B cell (primary cell): ENCODE data around the gene RAI1. TPM values are rescaled to one million over a fixed set of nuclear protein-coding genes. Genes with fewer than 3 reads are reported as not detected.
A peak's percentile ranks its signal among the peaks of the same experiment; 100 is the strongest.

Experiments
- ATAC-seq: fragments of 200-7000 bp; cut with Tn5 transposase; one replicate; pipeline ENCODE4 v1.10.0; 2021; ENCODE audit warnings: low read depth, mild to moderate bottlenecking, moderate number of reproducible peaks, moderate library complexity
- CTCF ChIA-PET: fragments of 350-600 bp; sonication (Branson Sonifier 250); formaldehyde crosslinking; loops from one replicate; lab custom pipeline; 2021; ENCODE audit warnings: antibody characterized with exemption, inconsistent platforms; lab: Charles Lee
- POLR2A ChIA-PET: fragments of 350-600 bp; sonication (Branson Sonifier 250); formaldehyde crosslinking; loops from one replicate; lab custom pipeline; 2021; ENCODE audit warnings: antibody characterized with exemption; lab: Charles Lee
- DNase-seq: peaks from one replicate; pipeline ENCODE4 v3.0.0; 2013
- H2AFZ ChIP-seq: 2 replicates; pipeline ENCODE4 v1.6.1; 2012; ENCODE audit warnings: mild to moderate bottlenecking, low read depth, low read length; ENCODE audit not compliant: insufficient read depth, poor library complexity, severe bottlenecking
- H3K27ac ChIP-seq, 2 donors: 1 replicate in 1 of 2; 2 replicates in 1 of 2; pipeline ENCODE4 v1.5.1; 2012 to 2013; ENCODE audit warnings: low read length in 2 of 2, mild to moderate bottlenecking in 2 of 2, moderate library complexity in 1 of 2
- H3K27me3 ChIP-seq, 4 experiments: fragments of 200-600 bp in 1 of 4; sonication (generic) in 1 of 4; replicated peaks in 1 of 4; 1 replicate in 2 of 4; 2 replicates in 2 of 4; pipeline versions ENCODE4 v1.6.1 to v1.7.0; 2013 to 2016; ENCODE audit warnings: low read length in 3 of 4, mild to moderate bottlenecking in 2 of 4, mixed read lengths in 1 of 4, moderate library complexity in 1 of 4; ENCODE audit not compliant: insufficient read depth in 4 of 4, control insufficient read depth in 3 of 4; ENCODE audit errors: control extremely low read depth in 1 of 4
- H3K36me3 ChIP-seq, 2 experiments: replicated peaks in 1 of 2; 1 replicate in 1 of 2; 2 replicates in 1 of 2; pipeline versions ENCODE4 v1.6.1 to v1.7.1; 2013; ENCODE audit warnings: low read length in 1 of 2; ENCODE audit not compliant: insufficient read depth in 2 of 2, control insufficient read depth in 1 of 2; ENCODE audit errors: control extremely low read depth in 1 of 2, extremely low read depth in 1 of 2
- H3K4me1 ChIP-seq, 2 donors: fragments of 200-600 bp in 1 of 2; sonication (generic) in 1 of 2; 1 replicate in 1 of 2; 2 replicates in 1 of 2; pipeline versions ENCODE4 v1.5.1 to v1.6.1; 2013 to 2017; ENCODE audit warnings: low read length in 2 of 2; ENCODE audit not compliant: control insufficient read depth in 2 of 2, insufficient read depth in 2 of 2
- H3K4me2 ChIP-seq: replicated peaks from 2 replicates; pipeline ENCODE3; 2012; ENCODE audit warnings: mild to moderate bottlenecking, low read depth, low read length; ENCODE audit not compliant: poor library complexity, severe bottlenecking
- H3K4me3 ChIP-seq, 5 experiments: fragments of 200-600 bp in 1 of 5; sonication (generic) in 1 of 5; 1 replicate in 3 of 5; 2 replicates in 2 of 5; pipeline versions ENCODE4 v1.5.1 to v1.7.0; 2011 to 2016; ENCODE audit warnings: low read length in 4 of 5, mild to moderate bottlenecking in 4 of 5, low read depth in 2 of 5, control low read depth in 1 of 5, moderate library complexity in 1 of 5; ENCODE audit not compliant: insufficient read depth in 1 of 5; ENCODE audit errors: control extremely low read depth in 1 of 5, extremely low read depth in 1 of 5
- H3K79me2 ChIP-seq: fragments of 200-600 bp; sonication (generic); one replicate; pipeline ENCODE4 v1.6.0; 2016; ENCODE audit warnings: low read length; ENCODE audit not compliant: control insufficient read depth, insufficient read depth
- H3K9ac ChIP-seq: fragments of 200-600 bp; sonication (generic); 2 replicates; pipeline ENCODE4 v1.6.1; 2017; ENCODE audit warnings: mild to moderate bottlenecking, low read length, moderate library complexity
- H3K9me3 ChIP-seq, 3 donors: one replicate each; pipeline versions ENCODE4 v1.6.1 to v1.7.1; 2013; ENCODE audit warnings: low read length in 2 of 3; ENCODE audit not compliant: control insufficient read depth in 2 of 3, insufficient read depth in 1 of 3; ENCODE audit errors: control extremely low read depth in 1 of 3
- H4K20me1 ChIP-seq: 2 replicates; pipeline ENCODE4 v1.6.0; 2012; ENCODE audit warnings: mild to moderate bottlenecking, low read length; ENCODE audit not compliant: insufficient read depth, control insufficient read depth, poor library complexity, severe bottlenecking
- H3K27ac Mint-ChIP-seq: one replicate; pipeline ENCODE4 v1.8.0; 2021; ENCODE audit warnings: mixed read lengths
- H3K27me3 Mint-ChIP-seq: one replicate; pipeline ENCODE4 v1.8.0; 2021; ENCODE audit warnings: mixed read lengths
- H3K4me1 Mint-ChIP-seq: one replicate; pipeline ENCODE4 v1.8.0; 2021; ENCODE audit warnings: mixed read lengths
- H3K4me3 Mint-ChIP-seq: one replicate; pipeline ENCODE4 v1.8.0; 2021; ENCODE audit warnings: mixed read lengths
- H3K9me3 Mint-ChIP-seq: one replicate; pipeline ENCODE4 v1.8.0; 2022; ENCODE audit warnings: mixed read lengths; ENCODE audit not compliant: insufficient read depth
- CTCF ChIP-seq: fragments of 200-600 bp; IDR thresholded peaks from one replicate; pipeline ENCODE4 v1.8.0; 2022; ENCODE audit warnings: antibody characterized with exemption, mild to moderate bottlenecking
- EZH2 ChIP-seq: IDR thresholded peaks from 2 replicates; pipeline ENCODE4 v1.6.1; 2012; ENCODE audit warnings: borderline replicate concordance, low read depth, mild to moderate bottlenecking, moderate library complexity, low read length; ENCODE audit not compliant: insufficient read depth, poor library complexity, severe bottlenecking
- WGBS: methylation state at CpG from one replicate; pipeline ENCODE4 v1.1.5; 2013; ENCODE audit warnings: missing lambda C conversion rate; ENCODE audit not compliant: insufficient coverage; 5-methylcytosine and 5-hydroxymethylcytosine counted together
- intact Hi-C: fragments of 100-400 bp; cut with micrococcal nuclease; formaldehyde crosslinking; loops from one replicate; pipeline ENCODE4 v1.10.0; 2022
- polyA plus RNA-seq: library from polyadenylated mRNA; depleted of rRNA; stranded (reverse); fragments of >200 nt; gene quantifications from 2 replicates; pipeline ENCODE4 v1.2.3, GENCODE V29; 2012
- total RNA-seq, 2 donors: library from RNA; stranded (reverse); fragments of 120-200 nt in 1 of 2; gene quantifications; 1 replicate in 1 of 2; 2 replicates in 1 of 2; pipeline versions ENCODE4 v1.2.3 to v1.2.4, GENCODE V29; 2013 to 2022

RAI1 gene
- total and polyA plus RNA-seq, 2 donors (not counting 1 experiment from before 2014, with no cell fraction given): 4.7 to 34.0 TPM

DNA sequence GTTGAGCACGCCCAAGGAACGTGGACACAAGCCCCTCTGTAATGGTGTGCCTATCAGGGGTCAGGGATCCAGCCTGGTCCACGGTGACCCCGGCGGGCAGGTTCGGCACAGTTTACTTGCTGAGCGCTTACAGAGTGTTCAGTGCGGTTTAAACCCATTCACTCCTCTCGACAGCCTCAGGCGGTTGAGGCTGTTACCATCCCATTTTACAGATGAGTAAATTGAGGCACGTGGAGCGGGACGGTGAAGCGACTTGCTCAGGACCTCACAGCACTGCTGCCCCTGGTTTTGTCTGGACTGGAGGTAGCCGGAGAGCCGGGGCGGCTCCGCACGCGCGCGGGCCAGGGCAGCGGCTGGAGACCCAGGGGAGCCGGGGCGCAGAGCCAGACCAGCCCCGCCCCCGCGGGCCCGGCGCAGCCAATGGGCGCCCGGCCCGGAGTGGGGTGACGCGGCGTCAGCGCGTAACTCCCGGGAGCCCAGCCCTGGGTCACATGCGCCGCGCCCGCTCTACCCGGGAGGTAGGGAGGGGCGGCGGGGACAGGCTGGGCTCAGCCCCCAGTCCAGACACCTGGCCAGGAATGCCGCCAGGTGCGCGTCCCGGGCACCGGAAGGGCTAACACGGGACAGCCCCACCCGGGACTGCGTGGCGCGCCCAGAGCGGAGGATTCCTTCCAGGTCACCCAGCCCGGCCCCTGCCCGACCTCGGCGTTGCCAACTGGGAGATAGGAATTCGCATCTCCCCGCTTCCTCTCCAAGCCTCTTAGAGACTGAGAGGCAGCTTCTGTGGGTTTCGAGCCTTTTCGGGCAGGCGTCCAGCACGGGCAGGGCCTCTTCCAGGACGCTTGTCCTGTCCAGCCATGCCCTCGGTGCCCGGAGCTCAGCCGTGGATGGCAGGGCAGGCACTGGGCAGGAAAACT is 158.8 kb downstream of the RAI1 start:
- Histone ChIP-seq H3K4me3 (peak overlapping the region; percentile 4 to 76 (median 72)), H3K79me2 (peaks cover 10% of the 10 kb centered on the region), H3K36me3 (no peaks in the 10 kb centered on the region), H3K4me2 (peak overlapping the region; percentile 82), H3K9me3 (no peaks in the 10 kb centered on the region), H3K9ac (peak overlapping the region; percentile 76), H3K4me1 (peaks cover 30 to 48% of the 10 kb centered on the region in 2 donors), H4K20me1 (peaks cover 14% of the 10 kb centered on the region), H3K27ac (peak overlapping the region; percentile 92 to 97), H3K27me3 (no peaks in the 10 kb centered on the region), H2AFZ (peak overlapping the region; percentile 71)
- POLR2A ChIA-PET: interaction anchor here (1.1 kb wide), 1 partner anchor 26 kb away, joined by 3 read pairs; no protein-coding TSS in a partner anchor
- ATAC-seq: peak; percentile 77
- H3K27ac Mint-ChIP-seq: peak overlapping the region; percentile 87
- H3K4me1 Mint-ChIP-seq: peaks cover 40% of the 10 kb centered on the region
- H3K9me3 Mint-ChIP-seq: no peaks in the 10 kb centered on the region
- TF ChIP-seq EZH2: no peak
- CTCF ChIA-PET: interaction anchor here (0.8 to 3.2 kb wide), 4 partner anchors 10 to 158 kb away, joined by 3 to 13 read pairs (median 4); no protein-coding TSS in a partner anchor
- peak overlapping the region; percentile 84 for H3K4me3 Mint-ChIP-seq
- DNase-seq: peak; percentile 92
- intact Hi-C loops: loop anchor here (5.0 to 10.0 kb wide), 2 partner anchors 148 to 195 kb away; partner anchors contain the start of genes ATPAF2 and GID4
- 5% methylated on average over 70 of the region's 71 CpGs for WGBS
- no peaks in the 10 kb centered on the region for H3K27me3 Mint-ChIP-seq

DNA sequence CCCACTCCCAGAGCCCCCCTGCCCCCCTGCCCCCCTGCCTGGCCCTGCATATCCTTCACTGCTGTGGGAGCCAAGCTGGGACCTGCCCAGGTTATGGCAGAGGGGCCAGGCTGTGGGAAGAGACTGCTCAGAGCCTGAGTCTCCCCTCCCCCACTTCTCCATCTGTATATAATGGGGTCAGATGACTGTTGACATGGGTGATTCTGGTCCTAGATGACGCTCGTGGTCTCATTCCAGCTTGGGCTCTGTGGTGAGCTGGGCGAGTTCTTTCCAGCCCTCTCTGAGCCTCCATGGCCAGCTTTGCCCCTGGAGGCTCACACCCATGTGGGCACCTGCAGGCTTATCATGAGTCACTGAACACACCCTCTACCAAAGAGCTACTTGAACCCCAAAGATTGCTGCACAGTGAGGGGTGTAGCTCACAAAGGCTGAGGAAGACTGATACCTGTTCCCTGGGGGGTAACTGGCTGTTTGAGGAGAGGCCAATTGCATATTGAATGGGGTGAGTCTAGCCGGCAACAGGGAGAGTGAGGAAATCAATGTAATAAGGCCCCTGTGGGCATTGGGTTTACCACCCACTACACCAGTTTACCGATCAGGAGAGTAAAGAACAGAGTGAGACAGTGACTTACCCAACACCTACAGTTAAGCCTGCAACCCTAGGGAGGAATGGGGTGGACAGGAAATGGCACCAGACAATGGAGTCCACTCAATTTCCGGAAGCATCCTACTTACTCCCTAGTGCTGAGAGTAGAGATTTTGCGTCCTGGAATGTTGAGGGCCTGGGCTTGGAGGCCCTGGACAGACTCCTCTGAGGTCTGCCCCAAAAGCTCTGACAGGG is 159.7 kb downstream of the RAI1 start:
- peak overlapping the region; percentile 86 for H3K27ac Mint-ChIP-seq
- intact Hi-C loops: no loop called here
- CTCF ChIA-PET: interaction anchor here (0.8 to 3.2 kb wide), 3 partner anchors 21 to 159 kb away, joined by 3 to 13 read pairs (median 4); no protein-coding TSS in a partner anchor
- Histone ChIP-seq H3K27ac (peak overlapping the region; percentile 38 to 97), H3K9me3 (no peaks in the 10 kb centered on the region), H2AFZ (no peak overlapping the region), H3K4me1 (peaks cover 21 to 39% of the 10 kb centered on the region in 2 donors), H3K4me2 (peak overlapping the region; percentile 82), H3K36me3 (no peaks in the 10 kb centered on the region), H3K4me3 (peak overlapping the region in 4 of 5 experiments; percentile 68 to 76 (median 73)), H3K9ac (peak overlapping the region; percentile 76), H4K20me1 (peaks cover 5% of the 10 kb centered on the region), H3K79me2 (peaks cover under 1% of the 10 kb centered on the region), H3K27me3 (no peaks in the 10 kb centered on the region)
- peak overlapping the region; percentile 82 for H3K4me3 Mint-ChIP-seq
- WGBS: 71% methylated on average over 1 of the region's 7 CpGs
- POLR2A ChIA-PET: interaction anchor here (0.5 to 1.5 kb wide), 3 partner anchors 9 to 27 kb away, joined by 3 to 4 read pairs (median 4); no protein-coding TSS in a partner anchor
- H3K9me3 Mint-ChIP-seq: no peaks in the 10 kb centered on the region
- TF ChIP-seq CTCF (no peak), EZH2 (no peak)
- H3K4me1 Mint-ChIP-seq: peaks cover 31% of the 10 kb centered on the region
- peak; percentile 51 for DNase-seq
- no peaks in the 10 kb centered on the region for H3K27me3 Mint-ChIP-seq
- ATAC-seq: no peak
